Fibroblast of skin of abdomen (primary cell): Measurements from ENCODE around the gene CCDC61.
A peak's percentile ranks its signal among the peaks of the same experiment; 100 is the strongest.

Source experiments
- DNase-seq: peaks from one replicate; pipeline ENCODE4 v3.0.0-alpha.2; 2013

The CCDC61 gene

DNA sequence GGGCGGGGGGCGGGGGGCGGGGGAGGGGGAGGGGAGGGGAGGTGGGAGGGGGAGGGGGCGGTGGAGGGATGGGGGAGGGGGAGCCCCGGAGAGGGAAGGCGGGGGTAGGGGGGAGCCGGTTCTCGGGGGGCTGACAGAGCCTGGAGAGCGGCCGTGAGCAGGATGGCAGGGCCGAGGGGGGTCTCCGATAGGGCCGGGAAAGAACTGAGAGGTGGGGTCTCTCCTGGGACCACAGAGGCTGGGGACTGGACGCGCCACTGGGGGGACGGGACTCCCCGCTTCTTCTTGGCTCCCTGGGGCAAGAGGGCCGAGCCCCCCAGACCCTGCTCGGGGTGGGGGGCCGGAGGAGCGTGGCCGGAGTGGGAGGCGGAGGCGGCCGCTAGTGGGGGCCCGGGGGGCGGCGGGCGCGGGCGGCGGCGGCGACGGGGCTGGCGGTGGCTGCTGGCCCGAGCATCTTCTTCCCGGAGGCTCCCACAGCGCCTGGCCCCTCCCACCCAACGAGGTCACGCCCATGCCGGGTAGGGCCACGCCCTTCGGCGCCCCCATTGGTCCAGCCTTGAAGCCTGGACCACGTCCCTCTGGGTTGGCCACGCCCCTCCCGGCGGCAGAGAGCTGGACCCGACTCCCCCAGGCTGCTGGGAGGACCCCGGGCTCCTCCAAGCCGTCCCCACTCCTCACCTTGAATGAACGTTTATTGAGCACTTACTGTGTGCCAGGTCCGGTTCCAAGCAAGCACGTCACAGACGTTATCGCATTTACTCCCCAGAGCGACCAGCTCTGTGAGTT lies 21.5 kb upstream of the CCDC61 start, which contains the start of gene NOVA2:
Gene NOVA2, minus strand, starts transcription at position 313 of the 786 bp plus-strand sequence. CDS start 514 bp downstream, outside the sequence.
- DNase-seq = peak; percentile 53

DNA sequence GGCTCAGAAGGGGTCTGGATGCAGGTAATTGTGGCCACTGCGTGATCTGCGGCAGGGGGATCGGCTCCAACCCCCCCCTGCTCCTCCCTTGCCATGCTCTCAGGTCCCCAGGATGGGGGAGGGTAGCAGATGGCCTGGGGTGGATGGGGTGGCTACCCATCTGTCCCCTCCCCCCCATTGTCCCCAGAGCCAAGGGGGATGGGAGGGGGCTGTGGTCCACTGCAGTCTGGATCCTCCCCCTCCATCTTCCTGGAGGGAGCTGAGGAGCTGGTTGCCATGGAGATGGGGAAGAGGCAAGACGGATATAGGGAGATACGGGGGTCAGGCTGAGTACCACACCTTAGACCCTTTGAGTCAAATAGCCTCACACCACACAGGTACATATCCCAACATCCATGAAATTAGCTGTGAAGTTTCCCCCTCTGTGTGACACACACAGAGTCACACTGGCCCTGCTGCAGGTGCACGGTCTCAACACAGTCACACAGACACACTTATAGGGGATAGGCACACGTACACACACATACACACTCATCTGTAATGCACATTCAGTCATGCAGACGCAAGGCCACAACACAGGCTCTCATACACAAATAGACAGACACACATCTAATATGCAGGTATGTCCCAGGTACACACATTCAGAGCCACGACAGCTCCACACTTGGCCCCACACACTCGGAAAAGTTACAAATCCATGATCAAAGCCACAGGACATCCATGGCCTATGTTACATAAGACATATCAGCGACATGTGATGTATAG lies 19.8 kb upstream of the CCDC61 start:
- no peak for DNase-seq

DNA sequence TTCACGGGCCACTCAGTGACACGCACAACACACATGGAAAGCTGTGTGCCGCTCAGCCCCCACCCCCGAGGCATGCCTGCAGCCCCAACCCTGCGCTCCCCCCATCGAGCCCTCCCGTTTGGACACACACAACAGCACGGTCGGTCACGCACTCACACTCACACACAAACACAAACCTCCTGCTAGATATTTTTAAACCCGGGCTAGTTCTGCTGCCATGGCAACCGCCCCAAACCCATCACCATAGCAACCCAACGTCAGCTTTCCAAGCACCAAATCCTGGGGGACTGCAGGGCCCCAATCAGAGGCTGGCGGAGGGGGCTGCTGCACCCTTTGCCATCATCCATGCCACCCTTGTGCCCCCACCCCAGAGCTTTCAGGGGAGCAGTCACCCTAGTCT lies 19.1 kb upstream of the CCDC61 start:
- no peak for DNase-seq

DNA sequence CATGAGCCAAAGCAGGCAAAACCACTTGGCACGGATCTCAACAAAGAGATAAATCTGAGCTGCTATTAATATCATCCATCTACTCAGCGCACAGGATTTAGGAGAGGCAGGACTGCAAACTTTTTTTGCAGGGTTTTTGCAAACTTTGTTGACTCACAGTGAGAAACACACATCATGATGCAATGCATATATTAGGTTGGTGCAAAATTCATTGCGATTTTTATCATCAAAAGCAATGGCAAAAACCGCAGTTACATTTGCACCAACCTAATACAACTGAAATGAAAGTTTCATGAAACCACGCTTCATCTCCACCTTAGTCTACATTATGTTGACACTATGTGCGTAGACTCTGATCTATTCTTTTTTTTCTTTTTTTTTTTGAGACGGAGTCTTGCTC lies 17.1 kb upstream of the CCDC61 start:
- DNase-seq = no peak

DNA sequence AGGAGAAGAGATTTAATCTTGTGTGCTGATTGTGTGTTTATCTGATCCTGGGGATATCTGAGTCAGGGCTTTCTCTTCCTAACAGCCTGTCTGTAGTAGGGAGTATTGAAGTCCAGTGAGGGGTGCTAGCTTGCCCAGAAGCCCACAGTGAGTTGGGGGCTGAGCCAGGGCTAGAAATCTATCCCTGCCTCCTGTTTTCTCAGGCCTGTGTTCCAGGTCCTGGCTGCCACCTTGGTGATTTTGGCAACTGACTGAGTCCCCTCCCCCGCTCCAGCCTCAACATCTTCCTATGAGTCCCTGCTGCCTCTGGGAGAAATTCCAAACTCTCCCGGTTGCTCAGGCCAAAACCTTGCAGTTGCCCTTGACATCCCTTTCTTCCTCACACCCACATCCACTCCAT lies 13.9 kb upstream of the CCDC61 start:
- DNase-seq = no peak

DNA sequence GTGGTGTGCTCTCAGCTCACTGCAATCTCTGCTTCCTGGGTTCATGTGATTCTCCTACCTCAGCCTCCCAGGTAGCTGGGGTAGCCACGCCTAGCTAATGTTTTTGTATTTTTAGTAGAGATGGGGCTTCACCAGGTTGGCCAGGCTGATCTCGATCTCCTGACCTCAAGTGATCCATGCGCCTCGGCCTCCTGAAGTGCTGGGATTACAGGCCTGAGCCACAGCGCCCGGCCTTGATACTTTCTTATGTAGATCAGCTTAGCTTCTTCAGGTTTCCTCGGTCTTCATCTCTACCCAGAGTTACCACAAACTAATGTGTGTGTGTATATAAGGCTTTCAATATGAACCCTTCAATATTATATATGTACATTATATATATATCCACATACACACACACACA lies 9.9 kb upstream of the CCDC61 start:
- DNase-seq = no peak

DNA sequence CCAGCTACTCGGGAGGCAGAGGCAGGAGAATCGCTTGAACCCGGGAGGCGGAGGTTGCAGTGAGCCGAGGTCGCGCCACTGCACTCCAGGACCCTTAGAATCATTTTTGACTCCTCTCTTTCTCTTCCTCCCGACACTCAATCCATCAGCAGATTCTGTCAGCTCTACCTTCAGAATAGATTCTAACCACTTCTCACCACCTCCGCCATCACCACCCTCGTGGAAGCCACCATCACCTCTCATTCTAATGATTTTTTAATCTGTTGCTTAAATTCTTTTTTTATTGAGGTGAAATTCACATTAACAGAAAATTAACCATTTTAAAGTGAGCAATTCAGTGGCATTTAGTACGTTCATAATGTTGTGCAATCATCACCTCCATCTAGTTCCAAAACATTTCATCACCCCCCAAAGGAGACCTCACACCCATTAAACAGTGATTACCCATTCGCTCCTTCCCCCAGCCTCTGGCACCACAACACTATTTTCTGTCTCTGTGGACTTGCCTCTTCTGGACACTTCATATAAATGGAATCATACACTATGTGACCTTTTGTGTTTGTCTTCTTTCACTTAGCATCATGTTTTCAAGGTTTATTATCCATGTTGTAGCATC lies 5.0 kb upstream of the CCDC61 start:
- no peak for DNase-seq

DNA sequence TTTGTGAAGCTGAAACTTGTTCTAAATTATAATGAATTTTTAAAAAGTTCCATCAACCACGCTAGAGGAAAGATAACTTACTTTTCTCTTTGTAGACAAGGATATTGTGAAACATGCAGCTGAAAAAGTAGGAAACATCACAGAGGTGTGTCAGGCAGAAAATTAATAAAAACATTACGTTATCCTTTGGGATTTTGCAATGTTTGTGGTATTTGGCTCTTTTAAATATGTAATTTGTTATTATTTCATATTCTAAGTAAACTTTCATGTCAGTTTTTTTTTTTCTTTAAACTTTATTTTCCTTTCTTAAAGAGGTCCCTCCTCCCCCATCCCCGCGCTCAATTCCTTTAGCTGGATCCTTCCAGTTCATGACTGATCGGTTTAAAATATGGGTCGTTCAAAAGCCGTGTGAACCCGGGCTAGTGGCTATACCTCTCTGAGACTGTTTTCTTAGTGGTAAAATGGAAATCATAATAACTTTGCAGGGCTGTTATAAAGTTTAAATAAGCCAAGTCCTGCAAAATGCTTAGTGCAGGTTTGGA lies 740 bp upstream of the CCDC61 start:
- no peak for DNase-seq

DNA sequence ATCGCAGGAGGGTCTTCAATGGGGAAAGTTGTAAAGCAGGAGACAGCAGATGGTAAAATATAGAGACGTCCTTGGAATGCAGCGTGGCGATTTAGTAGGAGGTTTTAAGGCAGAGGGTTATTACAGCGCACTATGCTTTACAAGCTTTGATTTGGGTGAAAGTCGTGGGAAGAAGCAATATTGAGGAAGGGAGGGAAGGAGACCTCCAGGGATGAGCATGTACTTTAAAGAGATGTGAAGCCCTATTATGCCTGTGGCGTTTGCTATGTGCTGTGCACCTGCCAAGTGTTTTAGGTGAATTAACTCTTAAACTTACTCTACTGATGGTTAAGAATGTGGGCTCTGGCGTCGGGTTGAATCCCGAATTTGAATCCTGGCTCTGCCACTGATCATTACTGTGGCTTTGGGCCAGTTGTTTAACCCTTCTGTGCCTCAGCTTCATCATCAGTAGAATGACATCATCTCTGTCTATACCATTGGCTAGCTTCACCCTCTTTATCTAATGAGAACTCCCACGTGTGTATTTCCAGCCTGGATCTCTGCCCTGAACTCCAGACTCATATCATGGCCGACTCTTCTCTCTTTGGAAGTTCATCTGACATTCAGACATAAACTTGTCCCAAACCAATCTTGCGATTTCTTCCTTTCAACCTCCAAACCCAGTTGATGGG lies 583 bp downstream of the CCDC61 start:
- DNase-seq = no peak

DNA sequence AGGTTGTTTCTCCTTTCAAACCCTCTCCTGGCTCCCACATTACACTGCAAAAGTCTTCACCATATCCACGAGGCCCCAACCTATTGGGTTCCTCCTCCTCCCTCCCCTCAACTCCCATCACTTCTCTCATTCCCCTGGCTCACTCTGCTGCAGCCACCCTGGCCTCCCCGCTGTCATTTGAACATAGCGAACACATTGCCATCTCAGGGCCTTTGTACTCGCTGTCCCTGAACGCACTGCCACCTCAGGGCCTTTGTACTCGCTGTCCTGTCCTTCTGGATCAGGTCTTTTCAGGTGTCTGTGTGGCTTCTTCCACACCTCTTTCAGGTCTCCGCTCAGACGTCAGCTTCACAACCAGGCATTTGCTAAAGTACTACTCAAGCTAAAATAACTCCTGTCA lies 1.7 kb downstream of the CCDC61 start:
- DNase-seq = no peak

DNA sequence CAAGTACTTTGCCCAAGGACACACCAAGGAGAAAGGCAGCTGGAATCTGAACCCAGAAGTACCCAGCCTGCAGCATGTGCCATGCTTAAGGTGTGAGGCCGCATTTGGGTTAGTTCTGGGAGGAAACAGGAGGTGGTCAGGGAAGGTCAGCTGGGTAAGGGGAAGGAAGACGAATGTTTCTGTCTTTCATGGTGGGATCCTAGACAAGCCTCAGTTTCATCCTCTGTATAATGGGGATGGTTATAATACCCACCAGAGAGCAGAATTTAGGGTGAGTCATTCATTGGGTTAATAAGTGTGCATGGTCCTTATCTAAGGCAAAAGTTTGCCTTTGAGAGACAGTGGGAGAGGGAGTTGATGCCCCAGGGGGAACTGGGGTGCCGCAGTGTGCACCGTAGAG lies 3.6 kb downstream of the CCDC61 start:
- no peak for DNase-seq

DNA sequence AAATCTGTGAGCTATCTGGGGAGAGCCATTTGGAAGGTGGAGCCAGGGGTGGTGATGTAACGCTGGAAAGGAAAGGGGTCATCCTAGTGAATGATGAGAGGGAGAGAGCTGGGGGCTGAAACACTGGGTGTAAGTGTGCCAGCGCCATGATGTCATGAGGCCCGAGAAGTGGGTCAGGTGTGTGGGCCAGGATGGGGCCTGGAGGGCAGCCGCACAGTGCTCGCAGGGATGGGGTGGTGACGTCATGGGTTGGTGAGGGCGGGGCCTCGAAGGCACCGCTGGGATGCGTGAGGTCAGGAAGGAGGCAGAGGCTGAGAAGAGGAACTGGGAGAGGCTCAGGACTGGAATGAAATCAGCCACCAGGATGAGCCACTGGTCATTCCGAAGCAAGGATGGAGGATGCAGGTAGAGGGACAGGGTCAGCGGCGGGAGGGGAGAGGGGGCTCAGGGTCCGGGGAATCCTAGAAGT lies 4.4 kb downstream of the CCDC61 start:
- DNase-seq = peak; percentile 33

DNA sequence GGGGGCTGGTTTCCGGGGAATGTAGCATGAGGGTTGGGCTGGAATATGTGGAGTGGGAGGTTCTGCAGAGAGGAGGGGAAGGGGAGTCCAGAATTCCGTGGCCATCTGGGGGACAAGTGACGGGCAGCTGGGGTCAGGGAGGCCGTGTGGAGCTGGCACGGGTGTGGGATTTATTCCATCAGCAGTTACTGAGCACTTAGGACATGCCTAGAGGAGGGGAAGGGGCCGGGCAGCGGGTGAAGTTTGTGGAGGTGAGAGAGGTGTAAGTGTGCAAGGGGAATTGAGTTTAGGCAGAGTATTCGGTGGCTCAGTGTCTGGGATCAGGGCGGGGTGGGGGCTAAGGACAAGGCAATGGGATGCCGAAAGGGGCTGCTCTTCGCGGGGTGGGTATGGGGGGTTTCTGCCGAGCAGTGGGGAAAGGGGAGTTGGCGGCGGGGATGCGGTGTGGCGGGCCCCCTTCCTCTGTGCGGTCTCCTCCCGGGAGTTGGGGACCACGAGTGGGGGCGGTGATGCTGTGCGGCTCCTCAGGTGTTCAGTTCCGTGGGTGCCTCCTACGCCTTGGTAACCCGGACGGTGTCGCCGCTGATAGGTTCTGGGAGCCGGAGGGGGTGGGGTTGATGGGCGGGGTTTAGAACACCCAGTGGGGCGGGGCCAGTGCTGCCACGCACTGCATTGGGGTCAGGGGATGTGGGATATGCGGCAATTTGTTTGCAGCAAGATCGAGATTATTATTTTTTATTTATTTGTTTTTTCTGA lies 5.4 kb downstream of the CCDC61 start:
- no peak for DNase-seq

DNA sequence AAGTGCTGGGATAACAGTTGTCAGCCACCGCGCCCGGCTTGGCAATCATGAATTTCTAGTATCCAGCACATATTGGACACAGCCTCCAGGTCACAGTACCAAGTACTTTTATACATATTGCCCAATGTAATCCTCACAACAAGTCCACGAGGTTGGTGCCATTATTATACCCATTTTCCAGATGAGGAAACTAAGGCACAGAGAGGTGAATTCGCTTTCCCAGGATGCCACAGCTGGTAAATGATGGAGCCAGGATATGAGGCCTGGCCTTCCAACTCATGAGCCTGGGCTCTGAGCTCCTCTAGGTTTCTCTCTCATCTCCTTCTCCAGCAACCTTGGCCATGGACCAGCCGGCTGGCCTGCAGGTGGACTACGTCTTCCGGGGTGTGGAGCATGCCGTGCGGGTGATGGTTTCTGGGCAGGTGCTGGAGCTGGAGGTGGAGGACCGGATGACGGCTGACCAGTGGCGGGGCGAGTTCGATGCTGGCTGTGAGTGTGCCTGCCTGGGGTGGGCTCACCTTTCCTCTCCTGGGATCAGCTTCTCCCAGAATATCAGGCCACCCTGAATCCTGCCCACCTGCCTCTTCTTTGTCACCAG lies 7.5 kb downstream of the CCDC61 start:
- DNase-seq = no peak

DNA sequence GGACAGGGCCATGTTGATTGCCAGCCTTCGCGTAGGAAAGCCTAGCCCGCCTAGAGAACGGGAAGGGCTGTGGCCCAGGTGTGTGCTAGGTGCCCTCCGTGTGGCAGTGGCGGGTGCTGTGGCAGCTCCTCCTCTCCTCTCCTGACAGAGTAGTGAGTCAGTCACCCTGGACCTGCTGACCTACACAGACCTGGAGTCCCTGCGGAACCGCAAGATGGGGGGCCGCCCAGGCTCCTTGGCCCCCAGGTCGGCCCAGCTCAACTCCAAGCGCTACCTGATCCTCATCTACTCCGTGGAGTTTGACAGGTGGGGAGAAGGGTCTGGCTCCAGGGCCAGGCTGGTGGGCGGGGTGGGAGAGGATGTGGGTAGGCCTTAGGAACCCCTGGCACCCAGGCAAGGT lies 11.1 kb downstream of the CCDC61 start:
- DNase-seq = no peak

DNA sequence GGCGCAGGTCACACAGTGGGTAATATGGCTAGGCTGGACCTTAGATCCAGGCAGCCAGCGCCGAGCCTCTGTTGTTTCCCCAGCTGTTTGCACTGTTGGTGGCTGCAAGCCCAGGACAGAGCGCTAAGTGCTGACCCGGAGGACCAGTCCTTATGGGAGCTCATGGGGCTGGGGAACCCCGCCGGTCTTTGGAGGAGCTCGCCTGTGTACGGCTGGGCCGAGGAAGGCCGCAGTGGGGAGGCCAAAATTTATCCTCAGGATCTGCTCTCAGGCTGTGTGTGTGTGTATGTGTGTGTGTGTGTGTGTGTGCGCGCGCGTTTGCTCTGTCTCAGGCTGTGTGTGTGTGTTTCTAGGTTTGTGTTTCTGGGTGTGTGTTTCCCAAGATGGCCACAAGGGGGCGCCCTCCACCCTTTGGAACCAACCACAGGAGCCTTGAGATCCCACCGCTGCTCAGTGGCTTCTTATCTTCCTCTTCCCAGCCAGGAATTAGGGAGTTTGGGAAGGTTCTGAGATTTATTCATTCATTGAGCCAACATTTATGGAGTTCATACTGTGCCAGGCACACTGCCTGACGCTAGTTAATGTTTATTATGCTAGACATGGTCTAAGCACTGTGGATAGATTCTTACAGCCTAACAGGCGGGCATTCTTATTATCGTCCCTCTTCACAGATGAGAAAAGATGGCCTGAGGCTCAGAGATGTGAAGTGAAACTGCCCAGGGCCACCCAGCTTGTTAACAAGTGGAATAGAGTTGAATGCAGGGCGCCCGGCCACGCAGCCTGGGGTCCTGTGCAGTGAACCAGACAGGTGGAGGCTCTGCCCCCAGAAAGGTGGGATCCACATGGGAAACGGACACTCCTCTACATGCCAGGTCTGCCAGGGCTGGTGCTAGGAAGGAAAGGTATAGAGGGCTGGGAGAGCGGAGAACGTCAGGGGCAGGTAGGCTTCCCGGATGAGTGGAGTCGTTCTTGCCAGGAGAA lies 14.6 kb downstream of the CCDC61 start:
- peak; percentile 59 for DNase-seq

DNA sequence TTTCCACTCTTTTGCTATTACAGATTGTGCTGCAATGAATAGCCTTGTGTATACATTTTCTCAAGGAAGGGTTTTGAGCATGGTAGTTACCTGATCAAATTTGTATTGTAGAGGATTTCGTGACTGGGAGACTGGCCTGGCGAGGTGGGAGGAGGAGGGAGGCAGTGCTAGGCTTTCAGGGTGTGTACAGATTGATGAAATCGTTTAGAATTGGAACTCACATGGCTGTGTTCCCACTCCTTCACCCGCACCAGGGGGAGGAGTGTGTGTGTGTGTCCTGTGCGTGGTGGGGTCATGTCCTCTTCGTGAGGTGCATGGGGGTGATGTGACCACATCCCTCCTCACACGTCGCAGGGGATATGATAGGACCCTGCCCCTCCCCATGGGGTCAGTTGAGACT lies 19.3 kb downstream of the CCDC61 start:
- DNase-seq = no peak

DNA sequence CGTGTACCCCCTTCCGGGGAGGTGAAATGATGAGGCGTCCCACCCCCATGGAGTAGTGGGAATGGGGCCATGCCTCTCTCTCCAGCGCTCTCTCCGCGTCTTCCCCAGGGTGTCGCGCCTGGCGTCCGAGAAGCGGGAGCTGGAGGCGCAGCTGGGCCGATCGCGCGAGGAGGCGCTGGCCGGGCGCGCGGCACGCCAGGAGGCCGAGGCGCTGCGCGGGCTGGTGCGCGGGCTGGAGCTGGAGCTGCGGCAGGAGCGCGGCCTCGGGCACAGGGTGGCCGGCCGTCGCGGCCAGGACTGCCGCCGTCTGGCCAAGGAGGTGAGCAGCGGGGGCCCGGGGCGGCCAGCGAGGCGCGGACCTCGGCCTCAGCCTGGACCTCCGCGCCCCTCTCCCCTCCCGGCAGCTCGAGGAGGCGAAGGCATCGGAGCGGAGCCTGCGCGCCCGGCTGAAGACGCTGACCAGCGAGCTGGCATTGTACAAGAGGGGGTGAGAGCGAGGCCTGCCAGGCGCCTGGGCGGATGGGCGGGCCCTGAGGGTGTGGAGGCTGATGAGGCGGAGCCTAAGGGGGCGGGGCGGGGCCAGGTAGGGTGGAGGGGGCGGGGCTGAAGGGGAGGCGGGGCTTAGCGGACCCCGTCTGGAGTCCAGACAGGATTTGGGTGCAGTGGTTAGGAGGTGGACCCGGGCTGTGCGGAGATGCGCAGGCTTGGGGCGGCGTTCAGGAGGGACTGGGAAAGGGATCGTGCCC lies 19.8 kb downstream of the CCDC61 start:
- no peak for DNase-seq

DNA sequence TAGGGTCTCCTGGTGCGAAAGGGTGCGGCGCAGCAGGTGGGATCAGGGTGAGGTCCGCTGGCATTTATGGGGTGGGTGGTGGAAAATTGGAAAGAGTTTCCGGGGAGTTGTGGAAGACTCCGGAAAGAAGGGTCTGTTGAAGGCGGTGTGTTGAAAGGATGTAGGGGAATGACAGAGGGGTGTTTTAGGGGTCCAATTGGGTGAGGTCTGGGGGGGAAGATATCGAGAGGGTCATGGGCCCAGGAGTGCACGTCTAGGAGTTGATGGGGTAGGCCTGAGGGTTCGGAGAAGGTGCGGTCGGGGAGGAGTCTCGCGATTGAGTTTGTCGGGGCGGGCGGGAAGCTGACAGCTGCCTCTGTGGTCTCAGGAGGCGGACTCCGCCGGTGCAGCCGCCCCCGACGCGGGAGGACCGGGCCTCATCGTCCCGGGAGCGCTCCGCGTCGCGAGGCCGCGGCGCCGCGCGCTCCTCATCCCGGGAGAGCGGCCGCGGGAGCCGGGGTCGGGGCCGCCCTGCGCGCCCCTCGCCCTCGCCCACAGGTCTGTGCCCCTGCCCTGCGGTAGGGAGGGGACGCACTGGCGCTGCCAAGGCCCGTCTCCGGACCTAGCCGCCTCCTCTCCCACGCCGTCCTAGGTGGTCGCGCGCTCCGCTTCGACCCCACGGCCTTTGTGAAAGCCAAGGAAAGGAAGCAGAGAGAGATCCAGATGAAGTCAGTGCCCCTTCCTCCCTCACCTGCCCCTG lies 20.6 kb downstream of the CCDC61 start:
- DNase-seq = no peak
